NCI-H460 (cell line): ENCODE results near the gene PRDM7. TPM values are rescaled to one million over a fixed set of nuclear protein-coding genes. Genes with fewer than 3 reads are reported as not detected.
"Not testable (repeated sequence)": the region's sequence is repeated elsewhere in the genome, so short reads cannot be mapped to it uniquely, and the experiment has no call there.

ENCODE experiments used
- DNase-seq: peaks from one replicate; pipeline ENCODE4 v3.0.0-alpha.2; 2016; ENCODE audit warnings: low read depth; ENCODE audit errors: extremely low read depth
- polyA plus RNA-seq: library from polyadenylated mRNA; depleted of rRNA; stranded (reverse); fragments of >200 nt; gene quantifications from 2 replicates; pipeline ENCODE4 v1.2.3, GENCODE V29; 2014; cell fraction: nucleus; rRNA removed
- total RNA-seq: library from RNA; depleted of rRNA; stranded (reverse); fragments of >200 nt; shearing (Covaris generic); gene quantifications from 2 replicates; pipeline ENCODE4 v1.2.3, GENCODE V29; 2014; rRNA removed

PRDM7 gene
- total RNA-seq = not detected in 2 replicates
- not detected in 2 replicates for polyA plus RNA-seq

GRCh38 chr16:90077240-90077756, at the start of gene PRDM7:
TSS of gene PRDM7 (minus strand) at chr16:90077331. CDS start at chr16:90075910, 1,421 bp downstream.
- DNase-seq = no peak

DNA sequence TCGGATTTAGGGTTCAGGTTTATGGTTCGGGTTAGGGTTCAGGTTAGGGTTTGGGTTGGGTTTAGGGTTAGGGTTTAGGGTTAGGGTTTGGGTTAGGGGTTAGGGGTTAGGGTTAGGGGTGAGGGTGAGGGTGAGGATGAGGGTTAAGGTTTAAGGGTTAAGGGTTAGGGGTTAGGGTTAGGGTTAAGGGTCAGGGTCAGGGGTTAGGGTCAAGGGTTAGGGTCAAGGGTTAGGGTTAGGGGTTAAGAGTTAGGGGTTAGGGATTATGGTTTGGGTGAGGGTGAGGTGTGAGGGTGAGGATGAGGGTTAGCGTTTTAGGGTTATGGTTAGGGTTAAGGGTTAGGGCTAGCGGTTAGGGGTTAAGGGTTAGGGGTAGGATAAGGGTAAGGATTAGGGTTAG, 44.7 kb upstream of the PRDM7 start:
- DNase-seq = not testable (repeated sequence)

DNA sequence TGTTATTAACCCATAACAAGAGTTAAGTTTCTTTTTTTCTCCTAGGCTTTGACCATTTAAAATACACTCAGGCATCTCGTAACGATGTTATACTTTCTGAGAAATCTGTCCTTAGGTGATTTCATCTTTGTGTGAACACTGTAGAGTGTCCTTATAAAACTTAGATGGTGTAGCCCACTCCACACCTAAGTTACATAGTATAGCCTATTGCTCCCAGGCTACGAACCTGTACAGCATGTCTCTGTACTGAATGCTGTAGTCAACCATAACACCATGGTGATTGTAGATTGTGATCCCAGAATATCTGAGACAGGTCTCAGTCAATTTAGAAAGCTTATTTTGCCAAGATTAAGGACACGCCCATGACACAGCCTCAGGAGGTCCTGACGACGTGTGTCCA, 30.5 kb upstream of the PRDM7 start:
- not testable (repeated sequence) for DNase-seq

GRCh38 chr16:90107060-90107459, 29.9 kb upstream of the PRDM7 start:
- not testable (repeated sequence) for DNase-seq

- not testable (repeated sequence) for DNase-seq
Measured at GRCh38 chr16:90106271-90106670, 29.1 kb upstream of the PRDM7 start.

GRCh38 chr16:90104725-90105124, 27.6 kb upstream of the PRDM7 start:
- not testable (repeated sequence) for DNase-seq

DNA sequence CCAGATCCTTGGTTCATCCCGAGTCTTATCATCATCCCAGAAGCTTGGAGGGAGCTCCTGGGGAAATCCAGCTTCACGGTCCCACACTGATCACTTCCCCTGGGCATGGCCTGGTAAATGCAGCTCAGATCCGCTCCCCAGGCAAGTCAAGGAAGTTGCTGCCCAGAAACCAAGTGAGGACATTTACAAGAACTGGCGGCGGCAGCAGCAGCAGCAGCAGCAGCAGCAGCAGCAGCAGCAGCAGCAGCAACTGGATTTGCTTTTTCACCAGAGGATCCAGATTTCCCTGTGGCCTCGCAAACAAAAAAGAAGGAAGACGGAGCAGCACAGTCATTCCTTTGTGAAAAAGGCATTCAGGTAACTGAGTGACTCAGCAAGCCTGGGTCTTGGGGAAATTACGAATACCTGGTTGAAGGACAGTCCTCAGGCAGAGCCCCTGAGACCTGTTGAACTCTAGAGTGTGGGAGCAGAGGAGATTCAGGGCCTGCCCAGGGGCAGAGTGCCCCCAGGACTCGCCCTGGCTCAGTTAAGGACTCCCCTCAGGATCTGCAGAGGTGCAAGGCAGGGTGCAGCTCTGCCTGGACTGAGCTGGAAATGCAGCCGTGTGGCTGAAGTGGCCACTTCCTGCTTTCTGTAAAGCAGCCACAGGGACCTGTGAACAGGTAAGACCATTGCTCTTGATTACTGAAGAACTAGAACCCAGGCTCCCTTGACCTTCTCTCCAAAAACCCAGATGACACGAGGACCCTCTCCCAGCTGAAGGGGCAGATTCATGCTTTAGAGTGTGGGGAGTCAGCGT, 25.2 kb upstream of the PRDM7 start:
- not testable (repeated sequence) for DNase-seq

GRCh38 chr16:90101332-90101731, 24.2 kb upstream of the PRDM7 start:
- not testable (repeated sequence) for DNase-seq

DNA sequence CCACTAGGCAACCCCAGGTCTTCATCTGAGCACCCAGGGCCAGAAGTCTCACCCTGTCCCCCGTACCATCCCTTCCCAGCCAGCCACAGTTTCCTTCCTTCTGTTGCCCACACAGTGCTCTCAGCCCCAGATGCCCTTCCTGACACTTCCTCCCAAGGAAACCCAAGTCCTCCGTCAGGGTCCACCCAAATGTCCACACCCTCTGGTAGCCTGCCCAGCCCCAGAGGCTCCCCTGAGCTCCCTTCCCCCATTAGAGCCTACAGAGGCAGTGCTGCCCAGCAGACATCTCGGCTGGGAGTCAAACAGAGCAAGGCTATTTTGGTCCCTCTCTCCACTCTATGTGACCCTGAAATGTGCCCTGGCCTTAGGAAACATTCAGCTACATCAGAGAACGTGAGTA, 23.7 kb upstream of the PRDM7 start:
- not testable (repeated sequence) for DNase-seq

DNA sequence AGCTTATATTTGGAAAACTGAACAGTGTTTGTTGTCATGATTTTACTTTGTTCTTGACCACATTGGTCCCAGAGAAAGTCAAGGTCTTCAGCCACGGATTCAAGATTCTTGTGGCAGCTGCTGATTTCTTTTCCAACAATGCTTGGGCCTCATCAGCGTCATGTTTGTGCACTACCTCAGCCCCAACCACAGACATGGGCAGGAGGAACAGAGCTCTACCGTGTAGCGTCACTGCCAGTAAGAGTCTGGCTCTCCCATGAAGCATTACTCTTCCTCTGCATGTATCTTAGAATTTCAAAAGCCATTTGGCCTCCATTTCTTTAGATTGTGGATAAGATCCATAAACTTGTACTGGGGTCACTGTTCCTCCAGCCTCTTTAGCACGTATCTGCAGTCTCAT, 23.1 kb upstream of the PRDM7 start:
- DNase-seq = not testable (repeated sequence)

DNA sequence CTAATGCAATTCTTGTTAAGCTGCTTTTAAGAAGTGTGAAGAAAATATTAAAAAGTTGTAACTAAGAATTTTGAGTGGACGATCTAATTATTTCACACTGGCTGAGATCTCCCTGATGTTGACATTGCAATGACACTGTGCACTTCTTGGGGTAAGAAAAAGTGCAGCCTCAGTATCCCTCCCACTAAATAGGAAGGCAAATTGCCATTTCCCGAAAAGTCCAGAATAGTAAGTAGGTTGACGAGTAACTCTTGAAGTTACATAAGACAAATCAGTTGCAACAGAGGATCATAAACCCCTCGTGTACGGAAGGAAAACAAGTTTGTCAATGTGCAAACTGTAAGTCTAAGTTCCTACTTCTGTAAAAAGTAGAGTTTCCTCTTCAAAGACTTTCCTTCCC, 21.8 kb upstream of the PRDM7 start:
- not testable (repeated sequence) for DNase-seq

DNA sequence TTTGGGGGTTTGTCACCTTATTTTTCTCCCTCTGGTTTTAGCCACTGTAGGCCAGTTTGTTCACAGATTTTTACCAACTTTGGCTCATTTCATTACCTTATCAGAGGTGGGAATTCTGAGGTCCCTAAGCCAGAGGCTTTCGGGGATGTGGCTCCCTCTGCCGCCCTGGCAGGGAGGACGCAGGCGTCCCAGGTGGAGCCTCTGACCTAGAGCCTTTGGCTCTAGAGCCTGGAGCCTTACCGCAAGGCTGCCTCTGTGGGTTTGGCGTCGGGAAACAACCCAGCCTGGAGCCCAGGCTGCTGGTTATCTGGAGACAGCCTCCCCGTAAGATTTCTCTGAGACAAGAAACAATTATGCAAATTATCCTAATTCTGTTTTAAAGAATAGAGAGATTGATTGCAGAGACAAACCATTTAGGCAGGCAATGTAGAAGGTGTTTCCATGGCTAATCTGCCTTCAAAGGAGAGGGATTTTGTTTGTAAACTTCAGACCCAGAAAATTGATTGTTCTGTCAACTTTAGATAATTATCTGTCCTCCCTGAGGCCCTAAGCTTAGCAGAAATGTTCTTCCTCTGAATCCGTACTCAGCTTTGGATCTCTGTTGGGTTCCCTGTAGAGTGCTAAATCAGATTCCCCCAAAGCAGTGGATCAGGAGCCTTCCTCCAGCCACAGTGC, 20.0 kb upstream of the PRDM7 start:
- not testable (repeated sequence) for DNase-seq

DNA sequence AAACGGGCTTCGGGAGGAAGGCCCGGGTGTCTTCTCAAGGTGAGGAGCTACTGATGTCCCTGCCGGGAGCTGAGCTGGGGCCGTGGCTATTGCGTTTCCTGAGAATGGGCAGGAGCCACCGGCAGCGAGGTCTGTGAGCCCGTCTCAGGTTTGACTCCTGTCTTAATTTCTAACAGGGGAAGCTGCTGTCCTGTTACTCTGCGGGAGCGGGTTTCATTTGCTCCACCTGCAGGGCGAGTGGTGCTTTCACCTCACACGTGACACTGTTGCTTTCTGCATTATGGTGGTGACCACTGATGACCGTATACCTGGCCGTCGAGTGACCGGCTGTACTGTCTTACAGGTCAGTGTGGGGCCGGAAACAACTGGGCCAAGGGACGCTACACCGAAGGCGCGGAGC, 17.7 kb upstream of the PRDM7 start:
- not testable (repeated sequence) for DNase-seq

- DNase-seq = not testable (repeated sequence)
Measured at GRCh38 chr16:90094296-90094695, 17.2 kb upstream of the PRDM7 start.

GRCh38 chr16:90093799-90094198, 16.7 kb upstream of the PRDM7 start:
- DNase-seq = not testable (repeated sequence)

GRCh38 chr16:90092781-90093180, 15.7 kb upstream of the PRDM7 start:
- DNase-seq = not testable (repeated sequence)

DNA sequence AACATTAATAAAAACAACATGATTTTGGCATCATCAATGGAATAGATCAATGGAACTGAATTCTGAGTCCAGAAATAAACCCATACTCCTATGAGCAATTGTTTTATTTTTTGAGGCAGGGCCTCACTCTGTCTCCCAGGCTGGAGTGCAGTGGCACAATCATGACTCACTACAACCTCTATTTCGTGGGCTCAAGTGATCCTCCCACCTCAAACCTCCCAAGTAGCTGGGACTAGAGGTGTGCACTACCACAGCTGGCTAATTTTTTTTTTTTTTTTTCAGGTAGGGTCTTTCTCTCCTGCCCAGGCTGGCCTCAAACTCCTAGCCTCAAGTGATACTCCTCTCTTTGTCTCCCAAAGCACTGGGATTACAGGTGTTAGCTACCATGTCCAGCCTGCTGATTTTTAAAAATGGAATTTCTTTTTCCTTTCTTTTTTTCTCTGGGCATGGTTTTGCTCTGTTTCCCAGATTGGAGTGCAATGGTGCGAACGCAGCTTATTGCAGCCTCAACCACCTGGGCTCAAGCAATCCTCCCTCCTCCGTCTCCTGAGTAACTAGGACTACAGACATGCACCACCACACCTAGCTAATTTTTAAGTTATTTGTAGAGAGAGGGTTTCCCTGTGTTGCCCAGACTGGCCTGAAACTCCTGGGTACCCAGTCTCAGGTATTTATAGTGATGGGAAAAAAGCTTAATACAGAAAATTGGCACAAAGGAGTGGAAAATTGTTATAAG, 7.3 kb upstream of the PRDM7 start:
- no peak for DNase-seq

DNA sequence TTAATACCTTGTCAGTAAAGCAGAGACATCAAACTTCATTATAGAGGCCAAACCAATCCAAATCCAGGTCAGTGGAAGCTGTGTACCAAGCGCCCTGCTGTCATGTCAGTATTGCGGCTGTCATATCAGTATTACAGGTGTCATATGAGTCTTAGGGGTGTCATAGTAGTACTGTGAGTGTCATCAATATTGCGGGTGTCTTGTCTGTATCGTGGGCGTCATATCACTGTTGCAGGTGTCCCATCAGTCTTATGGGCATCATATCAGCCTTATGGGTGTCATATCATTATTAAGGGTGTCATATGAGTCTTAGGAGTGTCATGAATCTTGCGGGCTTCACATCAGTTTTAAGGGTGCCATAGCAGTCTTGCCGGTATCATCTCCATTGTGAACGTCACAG, 6.0 kb upstream of the PRDM7 start:
- no peak for DNase-seq

GRCh38 chr16:90081606-90081970, 4.5 kb upstream of the PRDM7 start:
- DNase-seq = no peak

DNA sequence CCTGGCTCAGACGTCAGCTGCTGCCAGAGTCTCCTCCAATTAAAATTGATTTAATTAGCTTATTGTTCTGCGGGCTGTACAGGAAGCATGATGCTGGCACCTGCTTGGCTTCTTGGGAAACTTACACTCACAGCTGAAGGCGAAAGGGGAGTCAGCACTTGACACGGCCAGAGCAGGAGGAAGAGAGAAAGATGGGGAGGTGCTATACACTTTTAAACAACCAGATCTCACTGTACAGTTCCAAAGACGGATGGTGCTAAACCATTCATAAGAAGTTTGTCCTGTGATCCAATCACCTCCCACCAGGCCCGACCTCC, 1.4 kb upstream of the PRDM7 start:
- DNase-seq = no peak
